SIG-M5 treated with dmso at 0.1 percent for 504 hours (cell line): ENCODE data around the gene CDH4.

ENCODE experiments used
- DNase-seq: peaks from one replicate; lab custom pipeline; 2025; ENCODE audit not compliant: unreplicated experiment; lab: John Stamatoyannopoulos, UW

Gene CDH4

DNA sequence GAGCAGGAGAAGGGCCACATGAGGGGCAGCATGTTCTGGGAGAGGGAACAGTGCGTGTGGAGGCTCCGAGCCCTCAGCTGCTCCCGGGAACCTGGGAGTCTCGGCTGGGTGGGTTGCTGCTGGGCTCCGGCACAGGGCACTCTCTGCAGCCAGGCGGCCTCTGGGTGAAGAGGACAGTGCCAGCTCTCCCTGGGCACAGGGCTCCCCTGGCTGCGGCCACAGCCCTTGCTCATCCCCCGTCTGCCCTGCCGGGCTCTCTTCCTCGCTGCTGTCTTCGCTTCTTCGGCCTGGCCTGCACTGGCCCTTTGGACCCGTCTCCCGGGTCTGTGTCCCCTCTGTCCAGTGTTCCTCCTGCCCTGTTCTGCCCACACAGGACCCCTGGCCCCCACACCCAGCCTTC, 48.2 kb downstream of the CDH4 start:
- DNase-seq = no peak

DNA sequence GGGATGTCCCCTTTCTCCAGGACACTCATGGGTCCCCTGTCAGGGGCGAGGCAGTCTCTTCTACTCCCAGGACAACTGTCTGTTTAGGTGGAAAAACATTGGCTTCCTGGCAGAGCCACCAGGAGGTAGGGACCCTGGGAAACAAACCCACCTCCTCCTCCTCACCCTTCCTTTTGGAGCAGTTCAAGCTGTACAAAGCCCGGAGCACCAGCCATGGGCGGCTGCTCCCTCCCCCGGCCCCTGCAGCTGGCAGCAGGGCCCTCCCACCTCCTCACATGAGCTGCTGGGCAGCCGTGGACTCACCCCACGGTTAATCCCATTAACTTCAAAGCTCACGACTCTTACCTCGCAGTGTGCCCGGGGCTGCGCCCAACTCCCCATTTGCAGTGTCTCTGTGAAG, 48.6 kb downstream of the CDH4 start:
- DNase-seq = no peak

DNA sequence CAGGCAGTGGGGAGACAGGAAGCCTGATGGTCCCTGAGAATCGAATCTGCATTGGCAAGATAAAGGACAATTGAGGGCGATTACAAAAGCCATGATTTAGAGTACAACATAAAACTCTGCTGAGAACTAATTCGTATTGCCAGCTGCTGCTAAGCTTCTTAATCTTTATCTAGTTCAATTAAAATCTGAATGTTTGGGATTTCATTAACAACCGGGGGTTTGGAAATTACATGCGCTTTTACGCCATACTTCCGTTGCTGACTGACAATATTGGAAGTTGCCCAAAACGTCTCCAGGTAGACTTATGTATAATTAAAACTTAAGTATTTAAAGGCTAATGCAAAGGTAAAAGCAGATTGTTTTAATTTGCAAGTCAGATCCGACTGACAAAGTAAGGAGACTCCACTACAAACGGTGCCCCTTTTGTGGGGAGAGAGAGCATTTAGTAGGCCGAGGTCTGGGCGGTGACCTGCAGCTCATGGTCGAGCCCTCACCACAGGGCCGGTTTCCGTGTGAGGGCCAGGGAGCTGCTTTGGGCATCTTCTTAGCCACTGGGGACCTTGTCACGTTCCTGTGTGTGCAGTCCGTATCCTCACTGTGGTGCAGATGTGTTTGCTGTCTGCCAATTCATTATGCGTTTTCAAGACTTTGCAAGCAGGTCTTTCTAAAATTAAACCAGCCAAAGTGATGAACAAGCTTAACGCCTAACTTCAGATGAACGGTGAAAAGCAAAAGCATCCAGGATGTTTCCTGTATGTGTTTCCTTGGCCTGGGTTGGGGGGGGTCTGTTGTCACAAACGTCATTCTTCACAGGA, 49.9 kb downstream of the CDH4 start:
- DNase-seq = no peak

DNA sequence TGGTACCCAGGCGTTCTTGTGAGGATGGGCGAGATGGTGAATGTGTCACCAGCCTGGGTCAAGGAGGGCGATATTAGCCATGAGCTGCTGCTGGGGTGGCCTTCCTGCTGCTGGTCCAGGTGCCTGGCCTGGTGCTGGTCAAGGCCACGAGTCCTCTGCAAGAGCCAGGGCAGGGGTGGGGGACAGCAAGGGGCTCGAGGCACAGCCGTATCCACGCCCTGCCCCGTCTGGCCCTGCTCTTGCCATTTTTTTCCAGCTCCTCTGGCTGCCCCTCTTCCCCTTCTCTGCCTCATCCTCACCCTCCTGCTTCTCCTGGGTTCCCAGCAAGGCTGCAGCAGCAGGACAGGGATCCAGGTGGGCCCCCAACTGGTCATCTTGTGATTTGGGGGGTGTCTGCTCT, 51.2 kb downstream of the CDH4 start:
- DNase-seq = no peak

DNA sequence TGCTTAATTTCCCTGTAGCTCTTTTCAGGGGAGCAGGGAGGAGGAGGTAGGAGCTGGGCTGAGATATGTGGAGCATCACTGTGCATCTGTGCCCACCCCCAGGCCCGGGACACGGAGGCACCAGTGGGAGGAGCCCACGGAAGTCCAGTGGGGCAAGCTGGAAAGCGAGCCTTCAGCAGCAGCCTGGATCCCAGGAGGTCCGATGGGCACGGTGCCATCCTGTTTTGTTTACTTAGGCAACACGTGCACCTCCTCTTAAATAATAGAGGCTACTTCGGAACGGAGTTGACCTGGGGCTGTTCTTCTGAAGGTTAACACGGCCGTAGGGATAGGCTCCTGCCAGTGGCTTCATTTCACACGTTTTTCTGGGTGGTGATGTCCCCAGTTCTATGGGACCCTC, 51.6 kb downstream of the CDH4 start:
- DNase-seq = peak; percentile 32

DNA sequence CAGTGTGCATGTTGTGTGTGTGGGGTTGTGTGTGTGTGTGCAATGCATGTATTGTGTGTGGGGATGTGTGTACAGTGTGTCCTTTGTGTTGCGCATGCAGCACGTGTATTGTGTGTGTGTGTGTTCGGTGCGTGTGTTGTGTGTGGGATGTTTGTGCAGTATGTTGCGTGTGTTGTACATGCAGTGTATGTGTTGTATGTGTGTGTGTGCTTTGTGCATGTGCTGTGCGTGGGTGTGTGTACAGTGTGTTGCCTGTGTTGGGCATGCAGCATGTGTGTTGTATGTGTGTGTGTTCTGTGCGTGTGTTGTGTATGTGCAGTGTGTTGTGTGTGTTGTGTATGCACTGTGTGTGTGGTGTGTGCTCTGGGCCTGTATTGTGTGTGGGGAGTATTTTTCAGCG, 52.7 kb downstream of the CDH4 start:
- DNase-seq = no peak

DNA sequence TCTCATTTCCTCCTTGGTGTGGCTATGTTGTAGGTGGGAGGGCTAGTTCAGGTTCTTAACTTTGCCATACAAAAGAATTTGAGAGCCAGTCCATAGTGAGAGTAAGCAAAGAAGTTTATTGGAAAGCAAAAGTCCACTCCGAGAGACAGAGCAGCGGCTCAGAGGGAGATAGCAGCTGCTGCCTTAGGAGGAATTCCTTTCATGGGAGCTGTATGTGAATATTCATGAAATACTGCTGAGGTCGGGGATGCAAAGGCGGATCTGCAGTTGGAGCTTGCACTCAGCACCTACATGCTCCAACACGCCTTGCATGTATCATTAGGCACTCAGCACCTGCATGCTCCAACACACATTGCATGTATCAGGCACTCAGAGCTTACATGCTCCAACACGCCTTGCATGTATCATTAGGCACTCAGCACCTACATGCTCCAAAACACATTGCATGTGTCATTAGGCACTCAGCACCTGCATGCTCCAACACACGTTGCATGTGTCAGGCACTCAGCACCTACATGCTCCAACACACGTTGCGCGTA, 54.9 kb downstream of the CDH4 start:
- DNase-seq = no peak

DNA sequence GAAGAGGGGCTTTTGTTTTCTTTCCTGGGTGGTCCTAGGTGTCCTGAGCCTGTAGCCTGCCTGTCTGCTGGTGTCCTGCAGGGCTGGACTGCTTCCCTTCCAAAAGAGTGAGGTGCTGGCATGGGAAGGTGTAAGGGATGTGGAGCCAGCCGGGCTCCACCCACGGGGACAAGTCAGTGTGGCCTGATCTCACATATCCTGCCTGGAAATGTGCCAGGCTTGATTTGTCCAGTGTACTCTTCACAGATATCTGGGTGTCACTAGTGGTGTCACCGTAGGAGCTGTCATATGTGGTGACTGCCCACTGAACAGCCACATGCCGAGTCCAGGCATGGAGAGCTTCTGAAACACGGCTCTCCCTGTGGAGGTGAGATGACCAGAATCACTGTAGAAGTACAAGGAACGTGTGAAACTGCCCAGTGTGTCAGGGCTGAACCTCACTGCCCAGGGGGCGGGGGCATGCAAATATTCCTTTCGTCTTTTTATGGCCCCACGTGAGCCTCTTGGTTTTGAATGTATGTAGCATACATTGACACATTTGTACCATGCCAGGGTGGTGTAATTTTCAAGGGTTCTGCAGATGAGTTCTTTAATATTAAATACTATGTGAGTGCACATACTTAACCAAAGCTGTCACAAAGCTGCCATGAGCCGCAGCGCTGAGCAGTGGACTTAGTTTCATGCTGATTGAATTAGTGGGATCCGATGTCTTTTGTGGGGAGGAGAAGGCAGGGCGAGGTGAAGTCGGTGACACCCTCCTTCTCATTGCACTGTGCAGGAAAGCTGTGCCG, 55.8 kb downstream of the CDH4 start:
- DNase-seq = no peak

DNA sequence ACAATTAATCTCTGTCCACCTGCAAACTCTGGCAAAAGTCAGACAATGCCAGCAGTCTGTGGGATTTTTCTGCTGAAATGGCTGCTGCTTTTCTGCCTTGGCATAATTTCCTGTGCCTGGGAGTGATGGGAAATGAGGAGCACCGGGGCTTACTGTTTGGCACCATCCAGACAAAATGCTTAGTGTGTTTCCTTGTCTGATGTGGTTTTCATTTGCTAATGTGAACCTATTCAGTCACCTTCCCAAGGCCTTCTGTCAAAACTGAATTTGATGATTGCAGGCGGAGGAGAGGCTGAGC, 56.4 kb downstream of the CDH4 start:
- DNase-seq = no peak

DNA sequence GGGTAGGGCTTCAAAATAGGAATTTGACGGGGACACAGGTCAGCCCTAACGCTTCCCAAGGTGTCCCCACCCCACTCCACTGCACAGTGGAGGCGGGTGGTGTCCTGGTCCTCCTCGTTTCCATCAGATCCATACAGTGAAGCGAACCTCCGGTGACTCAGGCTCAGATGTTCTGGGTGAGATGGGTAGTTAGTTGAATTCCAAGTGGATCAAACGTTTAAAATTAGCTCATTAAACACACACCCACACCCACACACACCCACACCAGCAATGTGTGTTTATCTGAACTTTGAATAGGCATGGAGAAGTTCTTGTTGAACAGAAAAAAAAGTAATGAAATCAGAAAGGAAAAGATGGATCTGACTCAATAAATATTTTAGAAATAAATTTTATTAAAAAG, 58.9 kb downstream of the CDH4 start:
- DNase-seq = no peak

DNA sequence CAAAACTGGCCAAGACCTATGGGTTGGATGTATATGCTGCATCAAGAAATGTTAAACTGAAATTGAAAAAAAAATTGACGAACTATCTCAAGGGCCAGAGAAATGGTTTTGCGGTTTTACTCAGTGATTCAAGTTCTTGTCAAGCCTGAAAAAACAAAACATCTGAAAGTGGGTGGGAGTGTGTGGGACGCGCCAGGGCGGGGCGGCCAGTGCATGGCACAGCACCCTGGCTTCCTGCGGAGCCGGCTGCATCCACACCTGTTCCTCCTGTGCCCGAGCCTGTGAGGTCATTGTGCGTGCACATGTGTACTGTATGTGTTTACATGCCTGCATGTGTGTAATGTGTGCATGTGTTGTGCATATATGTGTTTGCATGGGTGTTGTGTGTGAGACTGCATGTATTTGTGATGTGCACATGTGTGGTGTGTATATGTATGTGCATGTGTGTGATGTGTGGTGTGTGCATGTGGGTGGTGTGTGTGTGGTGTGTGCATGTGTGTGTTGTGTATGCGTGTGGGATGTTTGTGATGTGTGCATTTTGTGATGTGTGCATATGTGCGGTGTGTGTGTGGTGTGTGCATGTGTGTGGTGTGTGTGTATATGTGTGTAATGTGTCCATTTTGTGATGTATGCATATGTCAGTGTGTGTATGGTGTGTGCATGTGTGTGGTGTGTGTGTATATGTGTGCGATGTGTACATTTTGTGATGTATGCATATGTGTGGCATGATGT, 59.8 kb downstream of the CDH4 start:
- no peak for DNase-seq

DNA sequence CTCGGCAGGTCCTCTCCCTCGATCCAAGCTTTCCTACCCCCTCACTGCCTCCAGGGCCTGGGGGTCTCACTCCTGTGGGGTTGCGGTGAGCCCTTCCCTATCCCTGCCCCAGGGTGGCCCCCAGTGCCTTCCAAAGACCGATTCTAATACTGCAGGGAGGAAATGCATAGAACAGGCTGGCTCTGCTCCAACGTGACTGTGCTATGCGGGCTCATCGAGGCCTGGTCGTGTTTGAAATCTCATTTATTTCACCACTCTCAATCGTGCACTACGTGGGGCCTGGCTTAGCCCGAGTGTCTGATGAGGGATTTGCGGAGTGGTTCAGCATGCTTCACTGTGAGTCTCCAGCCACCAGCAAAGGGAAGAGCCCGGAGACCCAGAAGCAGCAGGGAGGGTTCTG, 60.9 kb downstream of the CDH4 start:
- DNase-seq = no peak

DNA sequence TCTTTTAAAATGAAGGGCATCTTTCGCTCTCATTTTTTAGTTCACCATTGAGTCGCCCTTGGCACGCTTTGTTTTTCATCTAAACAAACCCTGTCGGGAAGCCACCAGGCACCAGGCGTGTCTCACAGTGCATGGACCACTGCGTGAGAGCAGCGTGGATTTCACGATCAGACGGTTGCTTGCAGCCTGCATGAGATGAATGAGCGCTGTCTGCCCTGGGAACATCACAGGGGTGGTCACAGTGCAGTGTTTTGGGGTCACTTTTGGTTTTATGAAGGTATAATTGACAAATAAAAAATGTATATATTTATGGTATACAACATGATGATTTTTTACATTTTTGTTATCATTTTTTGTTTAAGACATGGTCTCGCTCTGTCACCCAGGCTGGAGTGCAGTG, 61.3 kb downstream of the CDH4 start:
- no peak for DNase-seq

DNA sequence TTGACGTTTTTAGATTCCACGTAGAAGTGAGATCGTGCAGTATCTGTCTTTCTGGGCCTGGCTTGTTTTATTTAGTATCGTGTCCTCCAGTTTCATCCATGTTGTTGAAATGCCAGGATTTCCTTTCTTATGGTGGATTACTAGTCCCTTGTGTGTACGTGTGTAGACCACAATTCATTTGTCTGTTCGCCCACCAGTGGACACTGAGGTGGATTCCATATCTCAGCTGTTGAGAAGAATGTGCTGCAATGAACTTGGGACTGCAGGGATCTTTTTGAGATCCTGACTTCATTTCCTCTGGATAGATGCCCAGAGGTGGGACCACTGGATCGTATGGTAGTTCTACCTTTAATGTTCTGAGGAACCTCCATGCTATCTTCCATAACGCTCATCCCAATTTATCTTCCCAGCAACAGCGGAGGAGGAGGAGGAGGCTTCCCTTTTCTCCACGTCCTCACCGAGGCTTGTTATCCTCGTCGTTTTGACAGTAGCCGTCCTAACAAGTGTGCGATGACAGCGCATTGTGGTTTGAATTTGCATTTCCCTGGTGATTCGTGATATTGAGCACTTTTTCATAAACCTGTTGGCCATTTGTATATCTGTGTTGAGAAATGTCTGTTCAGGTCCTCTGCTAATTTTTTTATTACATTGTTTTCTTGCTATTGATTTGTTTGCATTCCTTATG, 62.4 kb downstream of the CDH4 start:
- DNase-seq = no peak

DNA sequence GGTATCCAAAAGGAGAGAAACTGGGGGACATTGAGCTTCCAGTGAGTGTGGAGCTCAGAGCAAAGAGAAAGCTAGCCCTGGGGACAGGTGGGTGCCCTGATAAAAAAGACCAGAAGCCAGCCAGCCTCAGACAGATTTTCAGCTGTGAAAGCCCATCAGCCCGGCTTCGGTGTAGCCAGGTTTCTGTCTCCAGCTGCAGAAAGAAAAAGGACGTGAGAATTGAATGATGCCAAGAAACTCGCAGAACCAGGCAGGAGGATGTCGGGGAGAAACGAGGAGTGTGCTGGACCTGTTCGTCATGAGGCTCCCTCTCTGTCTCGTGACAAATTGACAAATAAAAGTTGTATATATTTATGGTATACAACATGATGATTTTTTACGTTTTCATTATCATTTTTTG, 63.3 kb downstream of the CDH4 start:
- DNase-seq = no peak

DNA sequence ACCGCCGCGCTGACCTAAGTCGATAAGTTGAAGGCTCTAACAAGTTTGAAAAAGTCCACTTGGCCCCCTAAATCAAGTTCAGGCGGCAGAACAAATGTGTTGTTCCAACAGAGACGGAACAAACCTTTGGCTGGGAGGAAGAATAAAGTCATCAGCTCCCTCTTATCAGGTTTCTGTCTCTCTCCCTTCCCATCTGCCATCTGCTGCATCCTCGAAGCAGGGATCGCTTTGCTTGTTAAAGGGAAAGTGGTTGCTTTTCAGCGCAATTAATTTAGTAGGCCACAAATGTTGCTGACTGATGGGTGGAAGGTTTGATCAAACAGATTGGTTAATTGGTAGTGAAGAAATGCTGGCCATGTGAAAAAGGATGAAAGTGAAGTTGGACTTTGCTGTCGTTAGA, 64.3 kb downstream of the CDH4 start:
- DNase-seq = no peak

DNA sequence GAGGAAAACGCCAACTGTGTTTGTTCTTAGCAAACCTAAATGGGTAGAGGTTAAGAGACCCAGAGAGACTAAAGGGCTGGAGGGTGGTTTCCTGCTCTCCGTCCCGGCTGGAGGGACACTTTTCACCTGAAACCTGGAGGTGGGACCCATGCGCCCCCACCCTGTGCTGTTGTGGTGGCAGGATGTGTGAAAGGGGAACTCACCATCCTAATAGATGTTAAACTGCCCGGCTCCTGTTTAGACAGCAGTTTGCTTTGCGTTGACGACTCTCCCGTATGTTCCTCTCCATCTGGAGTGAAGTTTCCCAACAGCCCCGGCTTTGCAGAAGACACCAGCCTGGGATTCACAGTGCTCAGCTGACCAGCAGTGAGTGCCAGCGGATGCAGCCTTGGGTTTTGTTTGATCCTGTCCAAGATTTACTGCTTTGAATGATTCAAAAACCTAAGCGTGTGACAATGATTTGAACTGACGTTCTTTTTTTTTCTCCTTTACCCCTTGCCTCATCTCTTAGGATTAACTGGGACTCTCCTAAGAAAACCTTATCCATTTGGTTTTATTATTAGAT, 66.0 kb downstream of the CDH4 start:
- DNase-seq = no peak

DNA sequence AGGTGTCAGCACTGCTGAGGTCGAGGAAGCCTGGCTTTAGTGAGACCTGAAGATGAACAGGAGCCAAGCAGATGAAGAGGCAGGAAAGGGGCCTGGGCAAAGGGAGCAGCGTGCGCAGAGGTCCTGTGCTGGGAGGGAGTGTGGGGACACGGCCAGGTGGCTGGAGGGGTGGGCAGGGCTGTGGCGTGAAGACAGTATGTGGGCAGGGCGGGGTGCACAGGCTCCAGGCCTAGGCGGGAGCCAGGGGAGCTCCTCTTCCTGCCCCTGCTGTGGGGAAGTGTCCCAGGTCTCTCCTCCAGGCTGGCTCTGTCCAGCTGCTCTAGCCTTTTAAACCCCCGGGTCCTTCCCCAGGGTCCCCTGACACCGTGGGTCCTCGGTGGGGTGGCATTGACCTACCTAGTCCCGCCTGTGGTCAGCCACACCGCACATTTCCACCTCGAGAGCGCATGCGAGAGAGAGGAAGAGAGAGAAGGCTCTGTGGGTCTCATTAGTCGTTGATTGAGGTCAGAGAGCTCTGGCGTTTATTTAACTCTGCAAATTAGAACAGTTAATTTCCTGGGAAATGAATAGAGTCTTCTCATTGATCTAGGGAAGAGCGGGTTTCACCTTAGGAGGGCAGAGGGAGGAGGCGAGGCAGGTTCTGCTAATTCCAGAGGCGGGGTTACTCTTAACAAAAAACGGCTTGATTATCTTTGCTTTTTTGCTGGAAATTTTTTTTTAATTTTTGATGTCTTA, 68.8 kb downstream of the CDH4 start:
- DNase-seq = no peak

DNA sequence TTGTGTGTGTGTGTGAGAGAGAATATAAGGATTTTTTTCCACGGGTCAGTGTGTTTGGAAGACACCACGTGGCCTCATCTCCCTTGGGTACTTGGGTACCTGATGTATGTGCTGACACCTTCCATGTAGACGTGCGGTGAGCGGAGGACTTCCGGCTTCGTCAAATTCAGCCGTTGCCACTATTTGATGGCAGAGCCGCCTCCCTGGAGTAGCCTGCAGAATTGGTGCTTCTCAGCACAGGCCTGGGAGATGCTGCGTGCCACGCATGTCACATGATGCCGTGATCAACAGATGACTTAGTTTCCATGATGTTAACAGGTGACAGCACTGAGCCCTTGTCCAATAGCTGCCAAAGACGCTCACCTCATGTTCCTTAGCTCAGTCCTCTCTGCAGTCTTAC, 69.4 kb downstream of the CDH4 start:
- DNase-seq = no peak

DNA sequence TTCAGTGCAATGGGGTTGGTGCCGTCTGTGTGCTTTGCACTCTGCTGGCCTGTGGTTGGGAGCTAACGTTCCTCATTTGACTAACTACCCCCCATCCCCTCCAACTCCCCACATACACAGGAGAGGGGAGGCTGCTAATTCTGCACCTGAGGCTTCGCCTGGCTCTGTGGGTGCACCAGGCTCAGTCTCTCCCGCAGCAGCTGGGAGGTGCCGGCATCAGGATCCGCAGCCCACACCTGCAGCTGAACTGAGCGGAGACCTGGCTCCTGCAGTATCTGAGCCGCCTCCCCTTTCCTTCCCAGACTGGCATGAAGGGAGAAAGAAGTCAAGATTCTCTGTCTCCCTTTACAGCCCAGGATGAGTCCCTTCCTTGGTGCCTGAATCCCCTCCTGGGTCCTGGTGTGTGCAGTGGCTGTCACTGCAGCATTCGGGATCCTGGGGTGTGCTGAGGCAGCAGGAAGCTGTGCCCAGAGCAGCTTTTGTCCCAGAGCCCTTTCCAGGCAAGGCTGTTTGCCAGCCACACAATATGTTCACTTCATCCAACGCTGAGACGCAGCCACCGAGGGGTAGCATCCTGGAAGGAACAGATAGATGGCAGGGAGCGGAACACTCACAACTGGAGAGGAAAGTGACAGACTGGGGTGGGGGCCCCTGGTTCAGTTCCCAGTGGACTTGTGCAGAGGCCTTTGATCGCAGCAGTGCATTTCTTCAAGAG, 70.2 kb downstream of the CDH4 start:
- DNase-seq = no peak
